Measurements from ENCODE around the gene ELL. TPM values are rescaled to one million over a fixed set of nuclear protein-coding genes. Genes with fewer than 3 reads are reported as not detected.

The ELL gene
- total RNA-seq, 1 donor = 10.9 TPM

DNA sequence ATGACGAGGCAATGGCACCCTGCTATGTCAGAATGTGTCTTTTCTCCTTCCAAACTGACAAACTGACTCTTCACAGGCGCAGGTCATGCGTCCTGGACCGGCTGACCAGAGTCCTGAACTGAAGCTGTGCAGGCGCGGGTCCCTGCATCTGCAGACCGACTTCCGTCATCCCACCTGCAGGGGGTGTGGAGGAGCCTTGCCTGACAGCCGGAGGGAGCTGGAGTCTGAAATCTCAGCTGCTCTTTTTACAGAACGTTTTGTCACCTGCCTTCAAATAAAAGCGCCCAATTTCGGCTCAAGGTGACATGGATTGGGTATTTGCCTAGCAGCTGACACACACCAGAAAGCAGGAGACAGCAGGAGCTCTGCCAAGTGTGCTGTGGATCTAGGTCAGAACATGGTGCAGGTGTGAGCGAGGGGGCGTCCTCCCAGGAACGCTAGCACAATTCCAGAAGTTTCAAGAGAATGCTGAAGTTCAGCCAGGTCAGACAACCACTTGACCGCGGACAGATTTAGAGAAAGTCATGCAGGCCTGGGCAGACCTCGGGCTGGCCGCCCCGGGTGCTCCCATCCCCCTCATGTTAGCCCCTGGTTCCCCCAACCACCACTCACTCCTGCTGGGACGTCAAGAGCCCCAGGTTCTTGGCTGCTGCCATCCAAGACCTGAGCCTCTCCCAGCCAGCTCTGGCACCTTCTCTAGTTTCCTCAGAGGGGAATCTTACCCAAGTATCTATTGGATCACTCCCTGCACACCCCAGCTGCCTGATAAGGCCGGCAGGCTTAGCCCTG is 32.8 kb downstream of the ELL start:
- TF ChIP-seq, protein P1, sequence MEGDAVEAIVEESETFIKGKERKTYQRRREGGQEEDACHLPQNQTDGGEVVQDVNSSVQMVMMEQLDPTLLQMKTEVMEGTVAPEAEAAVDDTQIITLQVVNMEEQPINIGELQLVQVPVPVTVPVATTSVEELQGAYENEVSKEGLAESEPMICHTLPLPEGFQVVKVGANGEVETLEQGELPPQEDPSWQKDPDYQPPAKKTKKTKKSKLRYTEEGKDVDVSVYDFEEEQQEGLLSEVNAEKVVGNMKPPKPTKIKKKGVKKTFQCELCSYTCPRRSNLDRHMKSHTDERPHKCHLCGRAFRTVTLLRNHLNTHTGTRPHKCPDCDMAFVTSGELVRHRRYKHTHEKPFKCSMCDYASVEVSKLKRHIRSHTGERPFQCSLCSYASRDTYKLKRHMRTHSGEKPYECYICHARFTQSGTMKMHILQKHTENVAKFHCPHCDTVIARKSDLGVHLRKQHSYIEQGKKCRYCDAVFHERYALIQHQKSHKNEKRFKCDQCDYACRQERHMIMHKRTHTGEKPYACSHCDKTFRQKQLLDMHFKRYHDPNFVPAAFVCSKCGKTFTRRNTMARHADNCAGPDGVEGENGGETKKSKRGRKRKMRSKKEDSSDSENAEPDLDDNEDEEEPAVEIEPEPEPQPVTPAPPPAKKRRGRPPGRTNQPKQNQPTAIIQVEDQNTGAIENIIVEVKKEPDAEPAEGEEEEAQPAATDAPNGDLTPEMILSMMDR (IDR thresholded peaks at IDR 0.05; ENCODE audit: insufficient read depth, low read length) = peak; percentile 28
- DNase-seq (ENCODE audit: low read depth) = no peak
- H3K4me3 ChIP-seq (ENCODE audit: low read depth, low read length) = no peak overlapping the region

- DNase-seq (ENCODE audit: low read depth) = peak; percentile 20
- TF ChIP-seq, protein P1 (IDR thresholded peaks at IDR 0.05; ENCODE audit: insufficient read depth, low read length) = peak; percentile 45
- H3K4me3 ChIP-seq (ENCODE audit: low read depth, low read length) = no peak overlapping the region
These were observed 33.5 kb downstream of the ELL start for GRCh38 chr19:18488403-18488723.

DNA sequence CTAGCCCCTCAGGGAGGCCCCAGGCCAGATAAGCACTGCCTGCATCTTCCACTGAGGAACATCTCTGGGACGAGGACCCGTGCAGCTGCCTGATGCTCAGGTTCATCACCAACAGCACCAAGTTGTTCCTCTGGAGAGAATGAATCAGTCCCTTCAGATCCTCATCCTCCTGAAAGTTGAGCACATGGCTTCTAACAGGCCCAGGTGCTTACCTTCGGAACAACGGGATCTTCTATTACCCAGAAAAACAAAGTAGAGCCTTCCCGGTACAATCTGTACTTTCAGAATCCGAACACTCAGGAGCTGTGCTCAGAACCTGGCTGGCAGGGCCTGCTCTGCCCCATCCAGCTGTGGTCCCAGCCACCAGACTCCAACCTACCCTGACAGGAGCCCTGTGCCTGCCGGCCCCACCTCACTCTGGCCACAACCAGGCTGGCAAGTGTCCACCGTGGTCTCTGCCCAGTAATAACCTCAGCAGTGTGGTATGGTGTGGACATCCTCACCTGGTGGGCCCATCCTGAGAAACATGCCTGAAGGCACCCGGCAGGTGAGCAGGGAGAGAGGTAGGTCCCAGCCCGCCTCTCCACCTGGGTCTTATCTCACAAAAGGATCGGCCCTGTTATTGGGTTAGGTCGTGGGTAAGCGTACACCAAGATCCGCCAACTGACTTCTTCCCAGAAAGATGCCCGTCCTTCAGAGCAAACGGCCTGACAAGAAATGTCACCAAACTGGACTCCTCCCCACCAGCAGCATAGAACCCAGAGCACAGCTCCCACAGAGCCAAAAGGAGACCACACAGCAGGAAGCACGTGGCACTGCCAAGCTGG is 34.1 kb downstream of the ELL start:
- DNase-seq (ENCODE audit: low read depth) = no peak
- TF ChIP-seq, protein P1 (IDR thresholded peaks at IDR 0.05; ENCODE audit: insufficient read depth, low read length) = no peak
- H3K4me3 ChIP-seq (ENCODE audit: low read depth, low read length) = no peak overlapping the region

- no peak for DNase-seq (ENCODE audit: low read depth)
- TF ChIP-seq, protein P1 (IDR thresholded peaks at IDR 0.05; ENCODE audit: insufficient read depth, low read length) = no peak
- H3K4me3 ChIP-seq (ENCODE audit: low read depth, low read length) = no peak overlapping the region
These were observed 35.1 kb downstream of the ELL start for GRCh38 chr19:18486746-18487145.

DNA sequence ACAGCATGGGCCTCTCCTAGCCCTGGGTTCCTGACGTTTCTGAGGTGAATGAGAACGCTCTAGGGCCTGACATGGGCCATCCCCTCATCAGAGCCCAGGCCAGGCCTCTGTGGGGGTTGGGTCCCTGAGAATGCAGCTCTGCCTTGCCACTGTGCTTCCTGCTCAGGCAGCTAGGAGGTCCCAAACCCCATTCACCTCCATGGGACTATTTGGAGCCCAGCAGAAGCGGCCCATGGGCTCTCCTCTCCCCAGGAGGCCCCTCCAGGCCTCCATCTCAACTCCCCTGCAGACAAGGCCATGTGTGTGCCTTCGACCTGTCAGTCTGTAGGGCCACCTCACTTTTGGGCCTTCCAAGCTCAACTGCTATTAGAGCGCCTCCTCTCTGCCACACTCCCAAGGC is 36.9 kb downstream of the ELL start:
- TF ChIP-seq, protein P1 (IDR thresholded peaks at IDR 0.05; ENCODE audit: insufficient read depth, low read length) = no peak
- DNase-seq (ENCODE audit: low read depth) = no peak
- no peak overlapping the region for H3K4me3 ChIP-seq (ENCODE audit: low read depth, low read length)

- DNase-seq (ENCODE audit: low read depth) = no peak
- no peak overlapping the region for H3K4me3 ChIP-seq (ENCODE audit: low read depth, low read length)
- TF ChIP-seq, protein P1 (IDR thresholded peaks at IDR 0.05; ENCODE audit: insufficient read depth, low read length) = no peak
These were observed 38.6 kb downstream of the ELL start for GRCh38 chr19:18483119-18483890.
